Measurements from ENCODE around the gene NSD2.

GRCh38 chr4:1985294-1985693 lies 114.1 kb downstream of the NSD2 start:
- no peak for TF ChIP-seq ZNF639 (tag by site-specific recombination; IDR thresholded peaks at IDR 0.05)
- TF ChIP-seq ZFHX2 (tag by site-specific recombination; conservative IDR thresholded peaks at IDR 0.05): no peak
